HepG2 (cell line): ENCODE data around the gene FGD3. TPM values are rescaled to one million over a fixed set of nuclear protein-coding genes. Genes with fewer than 3 reads are reported as not detected.

Experiments
- ATAC-seq: fragments of 200-7000 bp; cut with Tn5 transposase; 3 replicates; pipeline ENCODE4 v1.9.1; 2020; ENCODE audit warnings: mild to moderate bottlenecking, moderate library complexity
- BruUV-seq: library from RNA; stranded (reverse); fragments of 400-500 nt; replicated peaks from 2 replicates; lab custom pipeline; 2021; lab: Mats Ljungman, UMichigan
- CTCF ChIA-PET: fragments of 300-600 bp; formaldehyde crosslinking; extraction: SDS; loops from one replicate; lab custom pipeline; 2021; ENCODE audit warnings: low total read pairs, inconsistent platforms, low intra/inter-chr PET ratio; lab: Yijun Ruan, JAX
- POLR2A ChIA-PET: fragments of 350-600 bp; sonication (Branson Sonifier 250); formaldehyde crosslinking; loops from one replicate; lab custom pipeline; 2020; ENCODE audit warnings: antibody characterized with exemption, inconsistent platforms; lab: Yijun Ruan, JAX
- DNase-seq: peaks from one replicate; pipeline ENCODE4 v3.0.0-alpha.2; 2015; ENCODE audit warnings: low spot score
- FAIRE-seq: peaks from 3 replicates; lab custom pipeline; 2011; peaks lifted over from hg19 to GRCh38; lab: Jason Lieb, UNC
- H2AFZ ChIP-seq: one replicate; pipeline ENCODE4 v1.6.1; 2011; ENCODE audit warnings: low read length, inconsistent platforms
- H3K27ac ChIP-seq: fragments of 300-600 bp; 3 replicates; pipeline ENCODE4 v1.8.0; 2011; ENCODE audit warnings: mixed run types, mild to moderate bottlenecking, mixed read lengths, low read length, inconsistent platforms; ENCODE audit not compliant: insufficient read depth; ENCODE audit errors: extremely low read length
- H3K27me3 ChIP-seq, 2 experiments: fragments of 200-600 bp in 1 of 2; 2 replicates in 1 of 2; 3 replicates in 1 of 2; pipeline versions ENCODE4 v1.6.0 to v1.8.0; 2011; ENCODE audit warnings: low read length in 2 of 2, mild to moderate bottlenecking in 2 of 2, moderate library complexity in 2 of 2, inconsistent platforms in 1 of 2; ENCODE audit not compliant: insufficient read depth in 2 of 2, control insufficient read depth in 1 of 2
- H3K36me3 ChIP-seq, 2 experiments: fragments of 200-600 bp in 1 of 2; replicated peaks in 1 of 2; 2 replicates in 1 of 2; 3 replicates in 1 of 2; pipeline versions ENCODE4 v1.5.1 to v1.8.0; 2011; ENCODE audit warnings: low read length in 2 of 2, inconsistent platforms in 1 of 2; ENCODE audit not compliant: insufficient read depth in 2 of 2, control insufficient read depth in 1 of 2
- H3K4me1 ChIP-seq: 2 replicates; pipeline ENCODE4 v1.5.1; 2012; ENCODE audit warnings: low read length, inconsistent platforms; ENCODE audit not compliant: insufficient read depth
- H3K4me2 ChIP-seq: 2 replicates; pipeline ENCODE4 v1.6.0; 2011; ENCODE audit warnings: low read depth, low read length, inconsistent platforms
- H3K4me3 ChIP-seq, 3 experiments: fragments of 200-600 bp in 1 of 3; sonication (generic), shearing (Covaris generic) in 1 of 3; replicated peaks in 1 of 3; 2 replicates each; pipeline ENCODE4 v1.5.1; 2011 to 2016; ENCODE audit warnings: low read length in 3 of 3, inconsistent platforms in 2 of 3, low read depth in 2 of 3, mild to moderate bottlenecking in 2 of 3, control low read depth in 1 of 3, mixed read lengths in 1 of 3; ENCODE audit not compliant: insufficient read depth in 1 of 3
- H3K79me2 ChIP-seq: one replicate; pipeline ENCODE4 v1.6.1; 2011; ENCODE audit warnings: low read length, inconsistent platforms; ENCODE audit not compliant: insufficient read depth
- H3K9ac ChIP-seq: 2 replicates; pipeline ENCODE4 v1.6.0; 2011; ENCODE audit warnings: mild to moderate bottlenecking, low read depth, low read length, inconsistent platforms; ENCODE audit not compliant: insufficient read depth
- H3K9me3 ChIP-seq: 2 replicates; pipeline ENCODE4 v1.5.1; 2012; ENCODE audit warnings: mild to moderate bottlenecking, low read length
- H4K20me1 ChIP-seq: 2 replicates; pipeline ENCODE4 v1.6.0; 2011; ENCODE audit warnings: inconsistent platforms, mild to moderate bottlenecking, low read length, moderate library complexity; ENCODE audit not compliant: insufficient read depth
- ETV5 ChIP-seq: IDR thresholded peaks from 2 replicates; pipeline ENCODE4 v1.6.1; 2018; ENCODE audit warnings: missing biosample characterization, missing genetic modification reagents, inconsistent platforms, borderline replicate concordance
- FOXO1 ChIP-seq: sonication (generic); formaldehyde crosslinking; IDR thresholded peaks from 2 replicates; pipeline ENCODE4 v1.4.0; 2020; ENCODE audit warnings: missing genetic modification reagents
- KLF12 ChIP-seq: sonication (generic); formaldehyde crosslinking; IDR thresholded peaks from 2 replicates; pipeline ENCODE4 v1.4.0; 2020; ENCODE audit warnings: missing genetic modification reagents, borderline replicate concordance
- SNAPC5 ChIP-seq: sonication (generic); formaldehyde crosslinking; IDR thresholded peaks from 2 replicates; pipeline ENCODE4 v1.8.1; 2023; ENCODE audit warnings: mild to moderate bottlenecking, missing genetic modification reagents, borderline replicate concordance
- STAG1 ChIP-seq: sonication (generic); formaldehyde crosslinking; IDR thresholded peaks from 2 replicates; pipeline ENCODE4 v1.4.0; 2020; ENCODE audit warnings: missing genetic modification reagents
- TRIM22 ChIP-seq: fragments of 450-650 bp; IDR thresholded peaks from 2 replicates; pipeline ENCODE4 v1.6.1; 2017
- WIZ ChIP-seq: sonication (generic); formaldehyde crosslinking; IDR thresholded peaks from 2 replicates; pipeline ENCODE4 v1.5.1; 2020; ENCODE audit warnings: mild to moderate bottlenecking, missing genetic modification reagents
- ZFP41 ChIP-seq: sonication (generic); formaldehyde crosslinking; IDR thresholded peaks from 2 replicates; pipeline ENCODE4 v1.4.0; 2020; ENCODE audit warnings: mild to moderate bottlenecking, missing genetic modification reagents, borderline replicate concordance
- ZFP82 ChIP-seq: sonication (generic); formaldehyde crosslinking; IDR thresholded peaks from 2 replicates; pipeline ENCODE4 v1.5.1; 2020; ENCODE audit warnings: mild to moderate bottlenecking, missing genetic modification reagents, borderline replicate concordance
- ZMAT3 ChIP-seq: sonication (generic); formaldehyde crosslinking; conservative IDR thresholded peaks from 2 replicates; pipeline ENCODE4 v1.7.0; 2021; ENCODE audit warnings: missing genetic modification reagents
- ZNF253 ChIP-seq: sonication (generic); formaldehyde crosslinking; IDR thresholded peaks from 2 replicates; pipeline ENCODE4 v1.8.0; 2022; ENCODE audit warnings: mild to moderate bottlenecking, missing genetic modification reagents, borderline replicate concordance
- ZNF550 ChIP-seq: sonication (generic); formaldehyde crosslinking; IDR thresholded peaks from 2 replicates; pipeline ENCODE4 v1.4.0; 2020; ENCODE audit warnings: mild to moderate bottlenecking, missing genetic modification reagents, borderline replicate concordance
- ZNF747 ChIP-seq: sonication (generic); formaldehyde crosslinking; IDR thresholded peaks from 2 replicates; pipeline ENCODE4 v1.8.1; 2023; ENCODE audit warnings: missing genetic modification reagents, mild to moderate bottlenecking, borderline replicate concordance
- ZNF782 ChIP-seq: sonication (generic); formaldehyde crosslinking; IDR thresholded peaks from 2 replicates; pipeline ENCODE4 v1.4.0; 2020; ENCODE audit warnings: missing genetic modification reagents, mild to moderate bottlenecking, borderline replicate concordance
- ZSCAN22 ChIP-seq: sonication (generic); formaldehyde crosslinking; IDR thresholded peaks from 2 replicates; pipeline ENCODE4 v1.4.0; 2020; ENCODE audit warnings: mild to moderate bottlenecking, missing genetic modification reagents
- WGBS: methylation state at CpG from one replicate; pipeline ENCODE4 v1.1.6; 2017; ENCODE audit warnings: low lambda C conversion rate; 5-methylcytosine and 5-hydroxymethylcytosine counted together
- in situ Hi-C: cut with HindIII; loops from 2 replicates; pipeline ENCODE4 v1.10.0; 2017; ENCODE audit warnings: low pct_unique_long_range_greater_than_20kb; ENCODE audit not compliant: extremely low pct_ligation_motif_present
- intact Hi-C: fragments of 100-400 bp; cut with micrococcal nuclease; formaldehyde crosslinking; loops from one replicate; pipeline ENCODE4 v1.10.0; 2022; ENCODE audit not compliant: unreplicated experiment
- polyA plus RNA-seq, 8 experiments: library from polyadenylated mRNA; depleted of rRNA in 3 of 8; stranded (reverse) in 7 of 8; unstranded in 1 of 8; fragments of >200 nt; fragmentation: Illumina TruSeq in 4 of 8; extraction: Trizol in 4 of 8; gene quantifications; 2 replicates each; pipeline versions ENCODE4 v1.2.1 to v1.2.3, GENCODE V29; 2011 to 2016; ENCODE audit warnings: low read depth in 4 of 8, missing spikeins in 1 of 8, mixed read lengths in 1 of 8; ENCODE audit not compliant: insufficient read depth in 1 of 8
- total RNA-seq, 5 experiments: library from RNA; depleted of rRNA; stranded (reverse); fragments of >200 nt; fragmentation: Illumina TruSeq; extraction: Trizol; gene quantifications; 2 replicates each; pipeline ENCODE4 v1.2.3, GENCODE V29; 2016; ENCODE audit warnings: low read depth in 1 of 5

The FGD3 gene
- total and polyA plus RNA-seq, 2 of the 13 experiments (the other 11 are each of a cell fraction or from before 2014, with no cell fraction given), result 0.53 to 1.1 TPM

- TF ChIP-seq ZFP41 (no peak), TRIM22 (no peak)
These were observed 14.4 kb downstream of the FGD3 start (continued) for GRCh38 chr9:92961627-92962302.

GRCh38 chr9:92962303-92962649 lies 15.0 kb downstream of the FGD3 start:
- in situ Hi-C loops (no loop called here), intact Hi-C loops (no loop called here)
- no peak for DNase-seq
- Histone ChIP-seq H3K27me3 (0 out of 5 replicates have a peak, but pooled peaks cover 0 to 1% of the 10 kb centered on the region in 2 experiments), H3K36me3 (no peaks in the 10 kb centered on the region), H3K4me2 (no peak overlapping the region), H3K4me1 (peaks cover 34% of the 10 kb centered on the region), H3K9ac (no peak overlapping the region), H3K4me3 (no peak overlapping the region), H3K27ac (no peak overlapping the region), H2AFZ (no peak overlapping the region), H3K9me3 (no peaks in the 10 kb centered on the region), H3K79me2 (no peaks in the 10 kb centered on the region), H4K20me1 (no peaks in the 10 kb centered on the region)
- ChIA-PET POLR2A (no interaction called here), CTCF (no interaction called here)
- no peak for FAIRE-seq
- 80% methylated on average over 1 of the region's 2 CpGs for WGBS
- no peak for ATAC-seq
- no TSS peak for BruUV-seq
- TF ChIP-seq STAG1 (CRISPR knock-in tag), result no peak
- TF ChIP-seq ZNF747 (CRISPR knock-in tag), result no peak
- TF ChIP-seq ZNF253 (CRISPR knock-in tag), result no peak
- TF ChIP-seq ZSCAN22 (CRISPR knock-in tag), result no peak
- no peak for TF ChIP-seq ZNF550
- no peak for TF ChIP-seq ZNF782 (CRISPR knock-in tag)
- TF ChIP-seq ZMAT3 (CRISPR knock-in tag), result no peak
- TF ChIP-seq WIZ (CRISPR knock-in tag), result no peak
- TF ChIP-seq ZFP82 (CRISPR knock-in tag), result no peak
- no peak for TF ChIP-seq KLF12 (CRISPR knock-in tag)
- TF ChIP-seq ETV5 (CRISPR knock-in tag), result no peak
- TF ChIP-seq FOXO1 (CRISPR knock-in tag), result no peak
- no peak for TF ChIP-seq SNAPC5
